Right cardiac atrium (tissue), 5 donors: ENCODE data around the gene TSEN34. TPM values are rescaled to one million over a fixed set of nuclear protein-coding genes. Genes with fewer than 3 reads are reported as not detected.
A peak's percentile ranks its signal among the peaks of the same experiment; 100 is the strongest.

ENCODE experiments used
- ATAC-seq, 2 donors: fragments of 200-7000 bp; cut with Tn5 transposase; one replicate each; pipeline versions ENCODE4 v1.8.0 to v1.9.1; 2020; ENCODE audit warnings: moderate library complexity in 2 of 2, mild to moderate bottlenecking in 1 of 2
- DNase-seq, 3 donors: peaks; one replicate each; pipeline ENCODE4 v3.0.0-alpha.2; 2020
- H3K27ac ChIP-seq: one replicate; pipeline ENCODE4 v1.5.1; 2013; ENCODE audit warnings: mild to moderate bottlenecking, low read length, control low read depth, moderate library complexity
- H3K27me3 ChIP-seq: one replicate; pipeline ENCODE4 v1.6.1; 2013; ENCODE audit not compliant: control insufficient read depth, insufficient read depth
- H3K4me1 ChIP-seq: one replicate; pipeline ENCODE4 v1.6.1; 2013; ENCODE audit warnings: low read length; ENCODE audit not compliant: control insufficient read depth, insufficient read depth
- H3K4me3 ChIP-seq: one replicate; pipeline ENCODE4 v1.5.1; 2013; ENCODE audit warnings: low read length, control low read depth
- H3K9me3 ChIP-seq: one replicate; pipeline ENCODE4 v1.6.1; 2013; ENCODE audit warnings: low read length; ENCODE audit not compliant: control insufficient read depth
- WGBS: extraction: QIAGEN DNeasy Blood & Tissue Kit; methylation state at CpG from one replicate; pipeline ENCODE4 v1.1.7; 2013; 5-methylcytosine and 5-hydroxymethylcytosine counted together
- intact Hi-C, 4 donors: fragments of 100-400 bp; cut with DNase I; formaldehyde crosslinking; loops; one replicate each; pipeline versions ENCODE4 v1.11.0 to v1.14.0; 2022 to 2023
- long read RNA-seq, 4 donors: library from polyadenylated mRNA; unstranded; transcript quantifications; one replicate each; pipeline ENCODE4 v2.0.0, GENCODE V29; 2020 to 2021
- polyA plus RNA-seq: library from polyadenylated mRNA; stranded (reverse); fragments of 200-250 nt; gene quantifications from one replicate; pipeline ENCODE4 v1.2.3, GENCODE V29; 2013
- total RNA-seq, 4 donors: library from RNA; stranded (reverse); fragmentation: NEBNext Ultra II Directional; extraction: Animal tissue kit (Norgen Biotek cat#: 25700); gene quantifications; one replicate each; pipeline ENCODE4 v1.2.1, GENCODE V29; 2021
- donor health status: healthy with polysubstance abuse.
- donor health status: DM: no; HTN: yes; CAD: no.
- donor health status: DM: no; HTN: no; CAD: no.
- donor health status: DM: no; HTN: yes; CAD: no; lungs with severe emphysema.
- donor health status: DM: yes; HTN: yes; CAD: no.

The TSEN34 gene
- 10 to 100 TPM; 17.6 to 22.1 (median 18.3) TPM for total RNA-seq
- polyA plus RNA-seq = 20.9 TPM
- long read RNA-seq, donor 1, transcript TSEN34-201 (5 exons, 2,294 nt) = minor isoform, 9 of 51 reads
- long read RNA-seq, donor 1, transcript TSEN34-203 (4 exons, 1,349 nt) = major isoform, 29 of 51 reads
- long read RNA-seq, donor 1, partial matches to known transcripts = 4 of 51 reads
- long read RNA-seq, donor 1, other reads (novel, unspliced or antisense) = 8 of 51 reads
- long read RNA-seq, donor 2, transcript TSEN34-201 (5 exons, 2,294 nt) = minor isoform, 17 of 52 reads
- long read RNA-seq, donor 2, transcript TSEN34-203 (4 exons, 1,349 nt) = major isoform, 28 of 52 reads
- long read RNA-seq, donor 2, partial matches to known transcripts = 4 of 52 reads
- long read RNA-seq, donor 2, other reads (novel, unspliced or antisense) = 2 of 52 reads
- long read RNA-seq, donor 3, transcript TSEN34-201 (5 exons, 2,294 nt) = minor isoform, 17 of 72 reads
- long read RNA-seq, donor 3, transcript TSEN34-203 (4 exons, 1,349 nt) = major isoform, 44 of 72 reads
- long read RNA-seq, donor 3, partial matches to known transcripts = 5 of 72 reads
- long read RNA-seq, donor 3, other reads (novel, unspliced or antisense) = 5 of 72 reads
- long read RNA-seq, donor 4, transcript TSEN34-203 (4 exons, 1,349 nt) = major isoform, 24 of 44 reads
- long read RNA-seq, donor 4, transcript TSEN34-201 (5 exons, 2,294 nt) = minor isoform, 10 of 44 reads
- long read RNA-seq, donor 4, partial matches to known transcripts = 3 of 44 reads
- long read RNA-seq, donor 4, other reads (novel, unspliced or antisense) = 2 of 44 reads

DNA sequence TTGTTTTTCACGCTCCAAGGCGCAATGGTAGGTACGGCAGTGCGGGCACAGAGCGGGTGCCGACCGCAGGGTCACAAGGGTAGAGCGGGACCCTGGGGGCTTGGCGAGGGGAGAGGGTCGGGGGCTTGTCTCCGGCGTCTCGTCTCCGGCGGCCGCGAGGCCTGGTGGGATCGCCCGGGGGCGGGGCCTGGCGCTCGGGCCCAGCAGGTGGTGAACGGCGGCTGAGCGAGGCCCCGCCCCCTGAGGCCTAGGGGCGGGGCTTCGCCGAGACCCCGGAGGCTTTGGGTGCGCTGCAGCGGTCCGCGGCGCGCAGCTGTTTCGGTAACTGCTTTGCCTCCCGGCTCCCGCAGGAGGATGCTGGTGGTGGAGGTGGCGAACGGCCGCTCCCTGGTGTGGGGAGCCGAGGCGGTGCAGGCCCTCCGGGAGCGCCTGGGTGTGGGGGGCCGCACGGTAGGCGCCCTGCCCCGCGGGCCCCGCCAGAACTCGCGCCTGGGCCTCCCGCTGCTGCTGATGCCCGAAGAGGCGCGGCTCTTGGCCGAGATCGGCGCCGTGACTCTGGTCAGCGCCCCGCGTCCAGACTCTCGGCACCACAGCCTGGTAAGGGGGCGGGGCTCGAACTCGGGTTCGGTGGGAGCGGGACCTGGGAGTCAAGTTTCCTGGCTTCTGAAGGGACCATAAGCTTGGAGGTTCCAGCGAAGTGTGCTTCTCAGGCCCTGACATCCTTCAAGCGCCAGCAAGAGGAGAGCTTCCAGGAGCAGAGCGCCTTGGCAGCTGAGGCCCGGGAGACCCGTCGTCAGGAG lies at the start of gene TSEN34:
TSEN34 (plus strand) TSS at position 298 of the 800 bp plus-strand sequence; CDS start at position 355, 57 bp downstream.
- no peaks in the 10 kb centered on the region for H3K27me3 ChIP-seq
- intact Hi-C loops = no loop called here
- ATAC-seq = peak; percentile 58 to 59
- DNase-seq = peak; percentile 90 to 97 (median 96)
- peaks cover 2% of the 10 kb centered on the region for H3K4me1 ChIP-seq
- H3K27ac ChIP-seq = peak within 1 kb of the TSS; percentile 95
- no peaks in the 10 kb centered on the region for H3K9me3 ChIP-seq
- under 1% methylated on average over 77 of the region's 77 CpGs for WGBS
- peak within 1 kb of the TSS; percentile 69 for H3K4me3 ChIP-seq

- no peaks in the 10 kb centered on the region for H3K27me3 ChIP-seq
- H3K4me1 ChIP-seq = peaks cover 3% of the 10 kb centered on the region
- DNase-seq (no peak), ATAC-seq (no peak)
- H3K27ac ChIP-seq = no peak overlapping the region
- no peak overlapping the region for H3K4me3 ChIP-seq
- intact Hi-C loops = no loop called here
- 92% methylated on average over 3 of the region's 3 CpGs for WGBS
- no peaks in the 10 kb centered on the region for H3K9me3 ChIP-seq
These were observed 49.8 kb upstream of the TSEN34 start for GRCh38 chr19:54141356-54141755.

- Histone ChIP-seq H3K4me1 (peaks cover 3% of the 10 kb centered on the region), H3K27me3 (no peaks in the 10 kb centered on the region), H3K9me3 (no peaks in the 10 kb centered on the region), H3K27ac (no peak overlapping the region), H3K4me3 (no peak overlapping the region)
- 84% methylated on average over 7 of the region's 7 CpGs for WGBS
- intact Hi-C loops = no loop called here
- no peak for DNase-seq
- no peak for ATAC-seq
These were observed 48.8 kb upstream of the TSEN34 start for GRCh38 chr19:54142166-54142780.

GRCh38 chr19:54145541-54146158 lies 45.5 kb upstream of the TSEN34 start:
- Histone ChIP-seq H3K4me1 (no peaks in the 10 kb centered on the region), H3K27me3 (no peaks in the 10 kb centered on the region), H3K9me3 (no peaks in the 10 kb centered on the region), H3K27ac (no peak overlapping the region), H3K4me3 (no peak overlapping the region)
- WGBS = 91% methylated on average over 28 of the region's 28 CpGs
- DNase-seq (peak in 1 of 3 donors; percentile 56), ATAC-seq (no peak)
- intact Hi-C loops = no loop called here

DNA sequence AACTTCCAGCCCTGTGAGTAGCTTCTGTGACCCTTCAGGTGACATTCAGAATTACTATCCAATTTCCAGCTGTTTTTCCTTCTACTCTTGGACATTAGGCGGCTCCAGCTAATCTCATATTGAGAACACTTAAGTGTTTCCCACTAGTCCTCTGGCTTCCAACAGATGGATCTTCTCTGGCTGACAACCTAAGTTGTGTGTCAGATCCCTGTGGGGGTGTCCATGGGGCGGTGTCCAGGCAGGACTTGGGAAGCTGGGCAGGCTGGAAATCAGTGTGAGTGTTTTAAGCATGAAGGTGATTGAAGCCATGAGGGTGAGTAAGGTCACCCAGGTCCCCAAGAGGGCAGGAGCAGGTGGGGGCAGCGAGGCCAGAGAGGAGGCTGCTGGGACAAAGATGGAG lies 43.4 kb upstream of the TSEN34 start:
- no peaks in the 10 kb centered on the region for H3K9me3 ChIP-seq
- H3K4me1 ChIP-seq = no peaks in the 10 kb centered on the region
- DNase-seq = peak; percentile 55 to 77 (median 70)
- peak; percentile 4 to 19 for ATAC-seq
- no peak overlapping the region for H3K4me3 ChIP-seq
- no peak overlapping the region for H3K27ac ChIP-seq
- no peaks in the 10 kb centered on the region for H3K27me3 ChIP-seq
- intact Hi-C loops = no loop called here
- 65% methylated on average over 3 of the region's 3 CpGs for WGBS

GRCh38 chr19:54148158-54148557 lies 43.0 kb upstream of the TSEN34 start:
- 74% methylated on average over 19 of the region's 19 CpGs for WGBS
- H3K27ac ChIP-seq = no peak overlapping the region

DNA sequence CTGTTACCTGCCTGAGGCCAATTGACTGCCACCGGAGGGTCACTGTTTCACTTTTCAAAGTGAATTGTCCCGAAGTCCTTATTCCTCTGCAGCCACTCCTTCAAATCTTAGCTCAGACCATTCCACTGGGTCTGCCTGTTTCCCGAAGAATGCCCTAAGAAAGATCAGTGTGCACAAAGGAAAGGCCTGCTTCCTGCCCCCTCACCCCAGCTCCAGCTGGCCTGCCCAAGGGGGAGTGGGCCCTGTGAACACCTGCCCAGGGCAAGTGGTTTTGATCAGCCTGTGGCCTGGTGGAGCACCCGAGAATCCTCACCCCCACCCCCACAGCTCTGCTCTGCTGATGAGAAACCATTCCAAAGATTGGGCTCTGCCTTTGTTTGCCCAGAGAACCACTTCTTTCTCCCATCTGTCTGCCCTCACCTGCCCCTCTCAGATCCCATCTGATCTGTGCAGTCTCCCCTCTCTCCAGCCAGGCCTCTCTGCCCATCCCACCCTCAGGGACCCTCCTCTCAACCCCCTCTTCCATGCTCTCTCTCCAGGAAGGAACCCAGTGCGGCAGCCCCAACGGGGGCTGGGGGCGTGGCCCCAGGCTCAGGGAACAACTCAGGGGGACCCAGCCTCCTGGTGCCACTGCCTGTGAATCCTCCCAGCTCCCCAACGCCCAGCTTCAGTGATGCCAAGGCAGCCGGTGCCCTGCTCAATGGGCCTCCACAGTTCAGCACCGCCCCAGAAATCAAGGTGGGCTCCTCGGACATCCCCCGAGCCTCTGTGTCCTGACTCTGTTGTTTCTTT lies 41.9 kb upstream of the TSEN34 start:
- ATAC-seq (no peak), DNase-seq (no peak)
- no peaks in the 10 kb centered on the region for H3K9me3 ChIP-seq
- no peaks in the 10 kb centered on the region for H3K4me1 ChIP-seq
- no peaks in the 10 kb centered on the region for H3K27me3 ChIP-seq
- no peak overlapping the region for H3K27ac ChIP-seq
- 78% methylated on average over 12 of the region's 12 CpGs for WGBS
- no peak overlapping the region for H3K4me3 ChIP-seq
- intact Hi-C loops = no loop called here

More at GRCh38 chr19:54148158-54148557, 43.0 kb upstream of the TSEN34 start:
- Histone ChIP-seq H3K4me3 (no peak overlapping the region), H3K27me3 (no peaks in the 10 kb centered on the region), H3K4me1 (no peaks in the 10 kb centered on the region), H3K9me3 (no peaks in the 10 kb centered on the region)
- ATAC-seq = no peak
- peak in 1 of 3 donors; percentile 72 for DNase-seq
- intact Hi-C loops = no loop called here

DNA sequence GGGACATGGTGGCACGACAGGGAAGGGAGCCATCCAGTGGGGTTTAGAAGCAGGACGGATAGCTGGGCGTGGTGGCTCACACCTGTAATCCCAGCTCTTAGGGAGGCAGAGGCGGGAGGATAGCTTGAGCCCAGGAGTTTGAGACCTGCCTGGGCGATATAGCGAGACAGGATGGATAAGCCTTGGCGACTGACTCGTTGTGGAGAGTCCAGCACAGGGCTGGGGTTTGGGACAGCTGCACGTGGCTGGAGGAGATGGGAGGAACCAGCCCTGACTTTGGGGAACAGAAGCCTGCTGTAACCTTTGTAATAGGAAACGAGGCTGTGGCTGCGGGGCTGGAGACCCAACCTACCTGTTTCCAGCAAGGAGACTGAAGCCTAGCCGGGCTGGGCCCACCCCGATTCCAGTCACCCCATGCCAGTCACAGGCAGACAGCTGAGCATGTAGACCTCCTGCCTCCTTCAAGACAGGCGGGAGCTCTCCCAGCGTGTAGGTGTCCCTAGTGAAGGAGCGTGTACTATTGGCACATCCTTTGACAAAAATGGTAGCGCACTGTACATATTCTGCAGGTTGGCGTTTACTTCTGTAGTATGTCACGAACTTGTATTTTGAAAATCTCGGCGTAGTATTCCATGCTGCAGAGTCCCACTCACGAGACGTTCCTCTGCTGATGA lies 39.6 kb upstream of the TSEN34 start:
- DNase-seq (peak in 1 of 3 donors; percentile 40), ATAC-seq (no peak)
- intact Hi-C loops = no loop called here
- H3K9me3 ChIP-seq = no peaks in the 10 kb centered on the region
- no peaks in the 10 kb centered on the region for H3K4me1 ChIP-seq
- no peak overlapping the region for H3K27ac ChIP-seq
- 84% methylated on average over 23 of the region's 23 CpGs for WGBS
- H3K4me3 ChIP-seq = no peak overlapping the region
- no peaks in the 10 kb centered on the region for H3K27me3 ChIP-seq

DNA sequence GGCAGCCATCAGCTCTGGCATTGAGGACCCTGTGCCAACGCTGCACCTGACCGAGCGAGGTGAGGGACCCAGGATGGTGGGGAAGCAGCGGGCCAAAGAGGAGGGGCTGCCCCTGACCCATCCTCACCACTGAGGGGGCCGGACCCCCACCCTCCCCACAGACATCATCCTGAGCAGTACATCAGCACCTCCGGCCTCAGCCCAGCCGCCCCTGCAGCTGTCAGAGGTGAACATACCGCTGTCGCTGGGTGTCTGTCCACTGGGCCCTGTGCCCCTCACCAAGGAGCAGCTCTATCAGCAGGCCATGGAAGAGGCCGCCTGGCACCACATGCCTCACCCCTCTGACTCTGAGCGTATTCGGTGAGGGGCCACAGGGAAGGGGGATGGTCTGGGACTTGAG lies 38.8 kb upstream of the TSEN34 start:
- intact Hi-C loops = no loop called here
- no peaks in the 10 kb centered on the region for H3K4me1 ChIP-seq
- ATAC-seq (peak in 1 of 2 donors; percentile 4), DNase-seq (no peak)
- H3K27ac ChIP-seq = no peak overlapping the region
- no peak overlapping the region for H3K4me3 ChIP-seq
- WGBS = 88% methylated on average over 12 of the region's 12 CpGs
- H3K9me3 ChIP-seq = no peaks in the 10 kb centered on the region
- H3K27me3 ChIP-seq = no peaks in the 10 kb centered on the region
